GM19468 (cell line): ENCODE results near the gene SLC12A2.

Experiments
- ATAC-seq: cut with Tn5 transposase; IDR thresholded peaks from one replicate; pipeline ENCODE4 v1.9.1; 2021; ENCODE audit warnings: mild to moderate bottlenecking, moderate library complexity, moderate number of reproducible peaks; ENCODE audit not compliant: unreplicated experiment; ENCODE audit errors: extremely low read depth

Gene SLC12A2

GRCh38 chr5:128093368-128093767 lies 9.8 kb downstream of the SLC12A2 start:
- ATAC-seq, result no peak

- no peak for ATAC-seq
Observed at GRCh38 chr5:128097224-128097623, 13.7 kb downstream of the SLC12A2 start.

- no peak for ATAC-seq
Observed at GRCh38 chr5:128097781-128098180, 14.2 kb downstream of the SLC12A2 start.

GRCh38 chr5:128099944-128100343 lies 16.4 kb downstream of the SLC12A2 start:
- no peak for ATAC-seq

GRCh38 chr5:128100860-128101557 lies 17.4 kb downstream of the SLC12A2 start:
- no peak for ATAC-seq

- no peak for ATAC-seq
Observed at GRCh38 chr5:128101676-128102075, 18.1 kb downstream of the SLC12A2 start.

GRCh38 chr5:128105203-128105602 lies 21.6 kb downstream of the SLC12A2 start:
- no peak for ATAC-seq

- ATAC-seq, result no peak
Observed at GRCh38 chr5:128109138-128109537, 25.6 kb downstream of the SLC12A2 start.

GRCh38 chr5:128109766-128110165 lies 26.2 kb downstream of the SLC12A2 start:
- ATAC-seq, result no peak

GRCh38 chr5:128111818-128112448 lies 28.4 kb downstream of the SLC12A2 start:
- no peak for ATAC-seq

GRCh38 chr5:128116445-128116844 lies 32.9 kb downstream of the SLC12A2 start:
- ATAC-seq, result no peak

GRCh38 chr5:128118214-128118613 lies 34.6 kb downstream of the SLC12A2 start:
- no peak for ATAC-seq

- ATAC-seq, result no peak
Observed at GRCh38 chr5:128121651-128122050, 38.1 kb downstream of the SLC12A2 start.

- no peak for ATAC-seq
Observed at GRCh38 chr5:128123936-128124335, 40.4 kb downstream of the SLC12A2 start.

- ATAC-seq, result no peak
Observed at GRCh38 chr5:128126241-128126640, 42.7 kb downstream of the SLC12A2 start.

- ATAC-seq, result no peak
Observed at GRCh38 chr5:128132499-128132898, 48.9 kb downstream of the SLC12A2 start.

GRCh38 chr5:128135286-128135685 lies 51.7 kb downstream of the SLC12A2 start:
- ATAC-seq, result no peak

GRCh38 chr5:128143911-128144310 lies 60.3 kb downstream of the SLC12A2 start:
- no peak for ATAC-seq

- ATAC-seq, result no peak
Observed at GRCh38 chr5:128144491-128144890, 60.9 kb downstream of the SLC12A2 start.

- no peak for ATAC-seq
Observed at GRCh38 chr5:128146671-128147070, 63.1 kb downstream of the SLC12A2 start.

GRCh38 chr5:128154943-128155342 lies 71.4 kb downstream of the SLC12A2 start:
- no peak for ATAC-seq

GRCh38 chr5:128155776-128156175 lies 72.2 kb downstream of the SLC12A2 start:
- no peak for ATAC-seq
